HEK293T (cell line): ENCODE measurements around the gene SYNE2.

Experiments
- CTCF ChIA-PET: fragments of 350-600 bp; formaldehyde crosslinking; extraction: SDS; loops from one replicate; lab custom pipeline; 2021; ENCODE audit warnings: antibody characterized with exemption, inconsistent platforms; lab: Yijun Ruan, JAX
- POLR2A ChIA-PET: fragments of 350-600 bp; formaldehyde crosslinking; extraction: SDS; loops from one replicate; lab custom pipeline; 2020; ENCODE audit warnings: antibody characterized with exemption, inconsistent platforms; lab: Yijun Ruan, JAX
- DNase-seq: peaks from one replicate; pipeline ENCODE4 v3.0.0; 2012; ENCODE audit warnings: mixed read lengths; ENCODE audit errors: extremely low spot score
- ARNT ChIP-seq: fragments of 450-650 bp; IDR thresholded peaks from 2 replicates; pipeline ENCODE4 v1.6.1; 2017; ENCODE audit warnings: mild to moderate bottlenecking
- BHLHE40 ChIP-seq: fragments of 450-650 bp; IDR thresholded peaks from 2 replicates; pipeline ENCODE4 v1.6.1; 2016; ENCODE audit warnings: mild to moderate bottlenecking, moderate library complexity, borderline replicate concordance
- CTBP1 ChIP-seq: fragments of 450-650 bp; IDR thresholded peaks from 2 replicates; pipeline ENCODE4 v1.6.1; 2016; ENCODE audit warnings: borderline replicate concordance
- ELF4 ChIP-seq: fragments of 450-650 bp; IDR thresholded peaks from 2 replicates; pipeline ENCODE4 v1.6.1; 2017; ENCODE audit warnings: antibody characterized with exemption
- FOXA1 ChIP-seq: fragments of 450-650 bp; IDR thresholded peaks from 2 replicates; pipeline ENCODE4 v1.6.1; 2016; ENCODE audit warnings: mild to moderate bottlenecking
- FOXK2 ChIP-seq: fragments of 450-650 bp; IDR thresholded peaks from 2 replicates; pipeline ENCODE4 v1.6.1; 2016; ENCODE audit warnings: mild to moderate bottlenecking
- FOXM1 ChIP-seq: fragments of 450-650 bp; IDR thresholded peaks from 2 replicates; pipeline ENCODE4 v1.6.1; 2017; ENCODE audit warnings: mild to moderate bottlenecking, borderline replicate concordance
- HDGF ChIP-seq: fragments of 450-650 bp; IDR thresholded peaks from 2 replicates; pipeline ENCODE4 v1.6.1; 2017; ENCODE audit warnings: antibody characterized with exemption, borderline replicate concordance
- L3MBTL2 ChIP-seq: fragments of 450-650 bp; conservative IDR thresholded peaks from 2 replicates; pipeline ENCODE4 v1.6.1; 2016; ENCODE audit warnings: mild to moderate bottlenecking
- LEF1 ChIP-seq: fragments of 450-650 bp; IDR thresholded peaks from 2 replicates; pipeline ENCODE4 v1.6.1; 2017; ENCODE audit warnings: mild to moderate bottlenecking, borderline replicate concordance
- NFRKB ChIP-seq: fragments of 450-650 bp; IDR thresholded peaks from 2 replicates; pipeline ENCODE4 v1.6.1; 2016; ENCODE audit warnings: mild to moderate bottlenecking, moderate library complexity
- SP1 ChIP-seq: fragments of 450-650 bp; IDR thresholded peaks from 2 replicates; pipeline ENCODE4 v1.6.1; 2017
- SUZ12 ChIP-seq: fragments of 450-650 bp; IDR thresholded peaks from 2 replicates; pipeline ENCODE4 v1.6.1; 2016; ENCODE audit warnings: mild to moderate bottlenecking
- TARDBP ChIP-seq: fragments of 450-650 bp; IDR thresholded peaks from 2 replicates; pipeline ENCODE4 v1.6.1; 2016
- ZNF384 ChIP-seq: fragments of 450-650 bp; IDR thresholded peaks from 2 replicates; pipeline ENCODE4 v1.6.1; 2016
- TF ChIP-seq, protein P1 (sequence below): fragments of 450-650 bp; IDR thresholded peaks from 2 replicates; pipeline ENCODE4 v1.6.1; 2016

SYNE2 gene

DNA sequence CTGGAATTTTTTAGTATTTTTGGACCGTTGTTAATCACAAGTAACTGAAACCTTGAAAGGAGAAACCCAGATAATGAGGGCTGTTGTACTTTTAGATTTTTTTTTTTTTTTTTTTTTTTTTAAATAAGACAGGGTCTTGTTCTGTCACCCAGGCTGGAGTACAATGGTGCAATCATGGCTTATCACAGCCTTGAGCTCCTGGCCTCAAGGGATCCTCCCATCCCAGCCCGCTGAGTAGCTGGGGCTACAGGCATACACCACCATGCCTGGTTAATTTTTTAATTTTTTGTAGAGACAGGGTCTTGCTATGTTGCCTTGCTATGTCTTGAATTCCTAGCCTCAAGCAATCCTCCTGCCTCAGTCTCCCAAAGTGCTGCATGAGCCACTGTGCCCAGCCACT is 211.6 kb downstream of the SYNE2 start:
- TF ChIP-seq L3MBTL2 (no peak), LEF1 (no peak), FOXM1 (no peak), CTBP1 (no peak)
- TF ChIP-seq, protein P1, sequence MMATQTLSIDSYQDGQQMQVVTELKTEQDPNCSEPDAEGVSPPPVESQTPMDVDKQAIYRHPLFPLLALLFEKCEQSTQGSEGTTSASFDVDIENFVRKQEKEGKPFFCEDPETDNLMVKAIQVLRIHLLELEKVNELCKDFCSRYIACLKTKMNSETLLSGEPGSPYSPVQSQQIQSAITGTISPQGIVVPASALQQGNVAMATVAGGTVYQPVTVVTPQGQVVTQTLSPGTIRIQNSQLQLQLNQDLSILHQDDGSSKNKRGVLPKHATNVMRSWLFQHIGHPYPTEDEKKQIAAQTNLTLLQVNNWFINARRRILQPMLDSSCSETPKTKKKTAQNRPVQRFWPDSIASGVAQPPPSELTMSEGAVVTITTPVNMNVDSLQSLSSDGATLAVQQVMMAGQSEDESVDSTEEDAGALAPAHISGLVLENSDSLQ: no peak
- DNase-seq: no peak
- POLR2A ChIA-PET: no interaction called here
- CTCF ChIA-PET: interaction anchor here (0.6 kb wide), 2 partner anchors 235 to 414 kb away, joined by 3 to 4 read pairs; no protein-coding TSS in a partner anchor

DNA sequence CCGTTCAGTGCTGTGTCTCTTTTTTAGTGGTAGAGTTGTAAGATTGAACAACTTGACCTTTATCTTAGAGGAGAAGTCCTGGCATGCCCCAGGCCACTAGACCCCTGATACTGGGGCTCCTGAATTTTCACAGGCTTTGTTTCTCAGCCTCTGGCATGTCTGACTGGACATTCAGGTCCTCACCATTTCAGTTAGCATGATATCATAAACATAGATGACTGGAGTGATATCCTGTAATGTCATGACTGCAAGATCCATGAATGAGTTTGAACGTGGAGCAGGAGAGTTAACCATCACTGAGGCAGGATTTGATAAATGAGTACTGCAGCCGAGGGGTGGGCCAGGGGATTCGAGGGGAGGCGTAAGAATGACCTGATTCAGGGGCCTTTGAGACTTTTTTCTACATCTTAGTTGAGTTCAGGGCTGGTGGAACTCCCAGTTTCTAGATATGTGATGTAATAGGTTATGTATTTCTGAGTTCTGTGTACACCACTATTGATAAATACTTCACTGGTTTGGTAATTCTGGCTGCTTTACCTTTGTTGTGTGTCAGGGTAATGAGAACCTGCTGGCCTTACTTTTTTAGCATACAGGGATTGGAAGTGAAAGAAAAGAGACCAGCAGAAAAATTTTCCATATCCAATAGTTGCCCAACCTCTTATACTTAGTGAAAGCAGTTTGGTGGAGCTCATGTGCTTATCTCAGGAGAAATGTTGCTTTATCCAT is 217.0 kb downstream of the SYNE2 start:
- TF ChIP-seq L3MBTL2: no peak
- CTCF ChIA-PET: no interaction called here
- DNase-seq: no peak
- POLR2A ChIA-PET: no interaction called here

DNA sequence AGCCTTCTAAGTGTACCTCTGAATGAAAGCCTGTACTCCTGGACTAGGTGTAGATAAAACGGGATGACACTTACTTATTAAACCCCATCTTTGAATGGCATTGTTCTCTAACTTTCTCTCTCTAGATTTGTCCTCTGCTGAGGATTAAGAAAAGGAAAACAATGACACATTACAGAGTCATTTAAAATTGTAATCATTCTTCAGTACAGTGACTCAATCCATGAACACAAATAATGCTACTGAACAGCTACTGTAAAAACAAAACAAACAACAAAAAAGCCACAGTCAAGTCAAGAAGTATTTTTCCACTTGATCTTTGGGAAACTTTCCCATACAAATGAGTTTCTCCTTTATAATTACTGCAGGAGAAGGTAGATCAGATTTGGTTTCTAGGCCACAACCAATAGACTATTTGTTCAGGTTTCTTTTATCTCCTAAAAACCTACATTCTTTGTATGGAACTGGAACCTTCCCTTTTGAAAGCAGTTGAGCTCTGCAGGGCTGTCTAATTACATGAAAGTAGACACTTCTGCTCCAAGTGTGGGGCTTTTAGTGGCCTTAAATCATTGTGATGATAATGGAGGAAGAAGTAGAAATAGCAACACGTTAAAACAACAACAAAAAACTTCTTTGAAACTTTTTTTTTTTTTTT is 222.3 kb downstream of the SYNE2 start:
- TF ChIP-seq, protein P1: no peak
- TF ChIP-seq CTBP1 (no peak), L3MBTL2 (no peak), FOXK2 (no peak), ELF4 (no peak), TARDBP (no peak), NFRKB (no peak), FOXA1 (no peak), HDGF (no peak), LEF1 (no peak)
- ChIA-PET CTCF (no interaction called here), POLR2A (no interaction called here)
- DNase-seq: no peak

DNA sequence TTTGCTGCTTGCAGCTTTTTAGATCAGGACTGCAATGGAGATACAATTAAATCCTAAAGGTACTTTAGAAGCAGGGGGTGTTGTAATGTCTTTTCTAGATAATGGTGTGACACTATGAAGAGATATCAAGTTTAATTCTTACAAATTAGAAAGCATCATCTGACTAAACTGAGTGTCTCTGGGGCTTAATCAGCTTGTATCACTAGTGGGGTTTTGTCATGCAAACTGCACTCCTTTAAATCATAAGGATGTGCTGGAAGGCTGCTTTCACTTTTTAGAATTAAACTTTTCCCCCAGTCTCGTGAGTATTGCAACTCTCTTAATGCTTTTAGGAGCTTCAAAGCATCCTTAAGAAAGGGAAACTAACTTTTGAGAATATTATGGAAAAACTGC is 222.8 kb downstream of the SYNE2 start:
- ChIA-PET POLR2A (no interaction called here), CTCF (no interaction called here)
- TF ChIP-seq SP1: no peak
- TF ChIP-seq HDGF: no peak
- TF ChIP-seq L3MBTL2: no peak
- TF ChIP-seq ELF4: no peak
- no peak for TF ChIP-seq ZNF384
- no peak for TF ChIP-seq SUZ12
- TF ChIP-seq CTBP1: no peak
- TF ChIP-seq FOXK2: no peak
- no peak for TF ChIP-seq ARNT
- TF ChIP-seq LEF1: no peak
- TF ChIP-seq BHLHE40: no peak
- TF ChIP-seq TARDBP: no peak
- no peak for TF ChIP-seq NFRKB
- no peak for TF ChIP-seq FOXM1
- TF ChIP-seq FOXA1: no peak
- TF ChIP-seq, protein P1: no peak
- DNase-seq: no peak

DNA sequence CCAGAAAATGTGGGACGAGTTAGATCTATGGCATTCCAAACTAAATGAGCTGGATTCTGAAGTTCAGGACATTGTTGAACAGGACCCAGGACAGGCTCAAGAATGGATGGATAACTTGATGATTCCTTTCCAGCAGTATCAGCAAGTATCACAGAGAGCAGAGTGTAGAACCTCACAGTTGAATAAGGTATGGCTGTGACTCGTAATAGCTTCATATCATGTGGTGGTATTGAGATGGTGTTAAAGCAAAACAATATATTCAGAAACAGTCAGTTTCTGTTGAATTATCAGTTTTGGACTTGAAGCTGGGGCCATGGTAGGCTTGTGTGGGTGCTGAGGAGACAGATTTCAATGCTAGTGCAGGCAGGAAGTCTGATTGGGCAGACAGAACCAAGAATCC is 227.6 kb downstream of the SYNE2 start:
- POLR2A ChIA-PET: no interaction called here

More for the DNA sequence above, 227.6 kb downstream of the SYNE2 start:
- TF ChIP-seq, protein P1: no peak
- TF ChIP-seq FOXK2 (no peak), NFRKB (no peak), SUZ12 (no peak), L3MBTL2 (no peak), CTBP1 (no peak), ARNT (no peak), TARDBP (no peak), BHLHE40 (no peak), LEF1 (no peak), SP1 (no peak), HDGF (no peak)
- CTCF ChIA-PET: no interaction called here
- no peak for DNase-seq
